MM.1S (cell line): ENCODE data around the gene NFX1.

Experiments used
- CTCF ChIP-seq: fragments of 300-600 bp; sonication (generic); IDR thresholded peaks from 2 replicates; pipeline ENCODE4 v1.5.1; 2016; ENCODE audit warnings: antibody characterized with exemption, low read length, mixed read lengths
- EZH2 ChIP-seq: fragments of 300-600 bp; sonication (generic); optimal IDR thresholded peaks from 2 replicates; pipeline ENCODE3; 2017; ENCODE audit warnings: low read depth, mild to moderate bottlenecking, antibody characterized with exemption, low read length, mixed read lengths
- EZH2phosphoT487 ChIP-seq: fragments of 300-600 bp; sonication (generic); IDR thresholded peaks from 2 replicates; pipeline ENCODE4 v1.6.1; 2018; ENCODE audit warnings: antibody characterized with exemption, low read length

GRCh38 chr9:33415501-33416038, 125.3 kb downstream of the NFX1 start:
- TF ChIP-seq CTCF, result peak; percentile 96
- no peak for TF ChIP-seq EZH2phosphoT487
- no peak for TF ChIP-seq EZH2
